Effector memory CD4-positive, alpha-beta T cell (primary cell): ENCODE results near the gene RNF126.
"Not testable (repeated sequence)": the region's sequence is repeated elsewhere in the genome, so short reads cannot be mapped to it uniquely, and the experiment has no call there.

Experiments used
- DNase-seq, 3 donors: peaks; one replicate each; pipeline ENCODE4 v3.0.0-alpha.2; 2020
- H3K27ac ChIP-seq: 2 replicates; pipeline ENCODE4 v1.7.0; 2013; ENCODE audit warnings: mild to moderate bottlenecking, low read length, moderate library complexity; ENCODE audit not compliant: insufficient read depth, poor library complexity, severe bottlenecking
- H3K27me3 ChIP-seq: replicated peaks from 2 replicates; pipeline ENCODE4 v1.7.0; 2013; ENCODE audit warnings: mild to moderate bottlenecking, low read length; ENCODE audit not compliant: insufficient read depth, control insufficient read depth, poor library complexity, severe bottlenecking
- H3K36me3 ChIP-seq: 2 replicates; pipeline ENCODE4 v1.7.0; 2013; ENCODE audit warnings: mild to moderate bottlenecking, low read length, moderate library complexity; ENCODE audit not compliant: control insufficient read depth, insufficient read depth
- H3K4me1 ChIP-seq: 2 replicates; pipeline ENCODE4 v1.7.0; 2013; ENCODE audit warnings: low read length, mild to moderate bottlenecking; ENCODE audit not compliant: control insufficient read depth, insufficient read depth, poor library complexity, severe bottlenecking
- H3K4me3 ChIP-seq: 2 replicates; pipeline ENCODE4 v1.7.0; 2013; ENCODE audit warnings: low read length, low read depth, mild to moderate bottlenecking; ENCODE audit not compliant: insufficient read depth, poor library complexity, severe bottlenecking
- H3K9me3 ChIP-seq: 2 replicates; pipeline ENCODE4 v1.7.0; 2013; ENCODE audit warnings: mild to moderate bottlenecking, low read length, moderate library complexity; ENCODE audit not compliant: control insufficient read depth

RNF126 gene

GRCh38 chr19:702847-703246 is 39.8 kb upstream of the RNF126 start:
- H3K4me1 ChIP-seq: peaks cover 12% of the 10 kb centered on the region
- not testable (repeated sequence) for H3K36me3 ChIP-seq, H3K9me3 ChIP-seq, DNase-seq, H3K27ac ChIP-seq, H3K4me3 ChIP-seq, H3K27me3 ChIP-seq

DNA sequence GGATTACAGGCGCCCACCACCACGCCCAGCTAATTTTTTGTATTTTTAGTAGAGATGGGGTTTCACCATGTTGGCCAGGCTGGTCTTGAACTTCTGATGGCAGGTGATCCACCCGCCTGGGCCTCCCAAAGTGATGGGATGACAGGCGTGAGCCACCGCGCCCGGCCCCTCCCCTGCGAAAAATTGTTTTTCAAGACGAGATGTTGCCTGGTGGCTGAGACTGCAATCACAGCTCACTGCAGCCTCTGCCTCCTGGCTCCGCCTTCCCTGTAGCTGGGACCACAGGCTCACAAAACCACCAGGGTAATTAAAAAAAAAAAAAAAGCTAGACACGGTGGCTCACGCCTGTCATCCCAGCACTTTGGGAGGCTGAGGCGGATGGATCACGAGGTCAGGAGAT is 36.9 kb upstream of the RNF126 start:
- H3K9me3 ChIP-seq, H3K27me3 ChIP-seq, DNase-seq, H3K36me3 ChIP-seq, H3K27ac ChIP-seq, H3K4me3 ChIP-seq: not testable (repeated sequence)
- peaks cover 20% of the 10 kb centered on the region for H3K4me1 ChIP-seq

DNA sequence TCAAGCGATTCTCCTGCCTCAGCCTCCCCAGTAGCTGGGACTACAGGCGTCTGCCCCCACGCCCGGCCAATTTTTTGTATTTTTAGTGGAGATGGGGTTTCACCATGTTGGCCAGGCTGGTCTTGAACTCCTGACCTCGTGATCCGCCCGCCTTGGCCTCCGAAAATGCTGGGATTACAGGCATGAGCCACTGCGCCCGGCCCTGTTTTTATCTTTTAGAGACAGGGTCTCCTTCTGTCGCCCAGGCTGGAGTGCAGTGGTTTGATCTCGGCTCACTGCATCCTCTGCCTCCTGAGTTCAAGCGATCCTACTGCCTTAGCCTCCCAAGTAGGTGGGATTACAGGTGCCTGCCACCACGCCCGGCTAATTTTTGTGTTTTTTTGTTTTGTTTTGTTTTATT is 35.5 kb upstream of the RNF126 start:
- not testable (repeated sequence) for H3K27ac ChIP-seq, H3K4me3 ChIP-seq, H3K9me3 ChIP-seq, H3K36me3 ChIP-seq, H3K4me1 ChIP-seq, DNase-seq, H3K27me3 ChIP-seq

DNA sequence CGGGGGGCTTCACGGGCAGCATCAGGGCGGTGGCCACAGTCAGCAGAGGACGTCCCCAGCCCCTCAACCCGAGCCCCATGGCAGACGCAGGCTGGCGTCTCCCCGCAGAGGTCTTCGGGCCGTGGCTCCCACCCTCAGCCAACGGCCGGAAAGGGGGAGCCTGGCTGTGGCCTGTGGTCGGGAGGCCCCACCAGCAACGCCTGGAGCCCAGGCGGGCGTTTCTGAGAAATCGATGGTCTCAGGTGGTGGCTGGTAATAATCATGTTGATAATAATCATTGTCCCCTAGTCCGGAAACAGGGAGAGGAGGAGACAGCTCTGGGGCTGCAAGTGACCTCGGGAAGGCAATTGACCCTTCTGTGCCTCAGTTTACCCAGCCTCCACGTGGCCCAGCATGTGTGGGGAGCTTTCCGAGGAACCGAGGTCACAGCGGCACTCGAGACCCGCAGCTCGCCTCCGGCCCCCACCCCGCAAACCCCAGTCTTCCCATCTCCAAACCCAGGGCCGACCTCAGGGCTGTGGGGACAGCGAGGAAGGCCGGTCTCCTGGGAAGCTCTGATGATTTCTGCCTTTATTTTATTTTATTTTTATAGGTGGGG is 32.4 kb upstream of the RNF126 start, which contains the start of gene PRSS57:
Gene PRSS57, minus strand, starts transcription at position 101 of the 598 bp plus-strand sequence. Its CDS starts 22 bp downstream, at position 79.
- H3K36me3 ChIP-seq: no peaks in the 10 kb centered on the region
- H3K4me3 ChIP-seq: no peak within 1 kb of the TSS
- peaks cover 8% of the 10 kb centered on the region for H3K4me1 ChIP-seq
- H3K27ac ChIP-seq: no peak within 1 kb of the TSS
- peaks cover 7% of the 10 kb centered on the region for H3K27me3 ChIP-seq
- H3K9me3 ChIP-seq: no peaks in the 10 kb centered on the region
- DNase-seq: no peak

DNA sequence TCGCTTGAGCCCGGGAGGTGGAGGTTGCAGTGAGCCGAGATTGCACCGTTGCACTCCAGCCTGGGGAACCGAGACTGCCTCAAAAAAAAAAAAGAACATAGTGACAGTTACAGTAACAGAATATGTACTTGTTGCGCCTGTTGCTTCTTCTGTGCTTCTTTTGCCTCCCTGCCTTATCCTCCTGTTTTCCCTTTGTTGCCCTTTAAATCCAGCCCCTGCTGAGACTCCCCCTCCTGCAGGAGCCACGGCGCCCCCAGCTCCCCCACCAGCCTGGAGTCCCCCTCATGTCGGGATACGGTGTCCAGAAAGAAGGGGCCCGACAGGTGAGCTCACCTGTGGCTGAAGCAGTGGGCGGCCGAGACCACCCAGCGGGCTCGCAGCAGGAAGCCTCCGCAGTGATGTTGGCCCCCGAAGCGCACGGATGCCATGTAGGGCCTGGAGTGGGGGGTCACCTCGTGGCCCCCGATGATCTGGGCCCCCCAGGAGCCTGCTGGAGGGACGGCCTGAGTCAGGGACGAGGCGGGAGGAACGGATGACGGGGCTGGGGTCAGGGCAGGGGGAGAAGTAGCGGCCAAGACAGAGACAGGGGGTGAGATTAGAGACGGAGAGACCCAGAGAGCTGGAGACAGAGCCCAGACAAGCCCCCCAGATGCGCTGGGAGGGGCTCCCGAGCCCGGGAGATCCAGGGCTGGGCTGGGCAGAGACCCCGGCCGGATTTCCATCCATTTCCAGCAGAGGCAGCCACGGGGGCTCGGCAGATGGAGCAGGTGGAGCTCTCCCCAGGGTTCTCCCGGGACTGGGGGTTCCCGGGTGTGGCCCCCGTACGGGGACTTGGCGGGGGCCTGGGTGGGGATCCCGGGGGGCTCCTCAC is 31.7 kb upstream of the RNF126 start:
- DNase-seq: no peak
- peaks cover 7% of the 10 kb centered on the region for H3K27me3 ChIP-seq
- H3K4me1 ChIP-seq: peaks cover 8% of the 10 kb centered on the region
- H3K27ac ChIP-seq: no peak overlapping the region
- H3K9me3 ChIP-seq: no peaks in the 10 kb centered on the region
- H3K4me3 ChIP-seq: no peak overlapping the region
- H3K36me3 ChIP-seq: no peaks in the 10 kb centered on the region

DNA sequence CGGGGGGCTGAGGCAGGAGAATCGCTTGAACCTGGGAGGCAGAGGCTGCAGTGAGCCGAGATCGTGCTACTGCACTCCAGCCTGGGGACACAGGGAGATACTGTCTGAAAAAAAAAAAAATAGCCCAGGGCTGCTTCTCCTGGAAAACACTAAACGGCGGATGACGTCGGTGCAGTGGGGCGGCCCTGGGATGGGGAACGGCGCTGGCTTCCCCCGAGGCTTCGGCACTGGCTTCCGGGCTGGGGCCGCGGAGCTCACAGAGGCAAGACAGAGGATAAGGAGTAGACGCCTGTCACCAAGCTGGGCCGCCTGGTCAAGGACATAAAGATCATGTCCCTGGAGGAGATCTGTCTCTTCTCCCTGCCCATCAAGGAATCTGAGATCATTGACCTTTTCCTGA is 27.2 kb upstream of the RNF126 start:
- Histone ChIP-seq H3K27ac (no peak overlapping the region), H3K27me3 (peaks cover 4% of the 10 kb centered on the region)
- no peak for DNase-seq

DNA sequence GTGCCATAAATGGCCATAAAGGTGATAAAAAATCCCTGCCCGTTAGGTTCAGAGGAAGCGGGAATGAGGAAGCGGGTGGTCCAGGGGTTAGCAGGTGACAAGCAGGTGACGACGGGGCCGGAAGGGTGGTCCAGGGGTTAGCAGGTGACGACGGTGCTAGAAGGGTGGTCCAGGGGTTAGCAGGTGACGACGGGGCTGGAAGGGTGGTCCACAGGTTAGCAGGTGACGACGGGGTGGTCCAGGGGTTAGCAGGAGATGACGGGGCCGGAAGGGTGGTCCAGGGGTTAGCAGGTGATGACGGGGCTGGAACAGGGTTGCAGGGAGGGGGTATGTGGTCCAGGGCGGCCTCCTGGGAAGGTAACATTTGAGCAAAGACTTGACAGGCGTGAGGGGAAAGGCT is 26.0 kb upstream of the RNF126 start:
- H3K4me1 ChIP-seq: no peaks in the 10 kb centered on the region
- no peaks in the 10 kb centered on the region for H3K27me3 ChIP-seq
- DNase-seq: no peak
- no peaks in the 10 kb centered on the region for H3K36me3 ChIP-seq
- H3K4me3 ChIP-seq: no peak overlapping the region
- H3K9me3 ChIP-seq: no peaks in the 10 kb centered on the region
- no peak overlapping the region for H3K27ac ChIP-seq

More for the DNA sequence above, 27.2 kb upstream of the RNF126 start:
- Histone ChIP-seq H3K36me3 (no peaks in the 10 kb centered on the region), H3K4me3 (no peak overlapping the region), H3K9me3 (no peaks in the 10 kb centered on the region), H3K4me1 (peaks cover 1% of the 10 kb centered on the region)

DNA sequence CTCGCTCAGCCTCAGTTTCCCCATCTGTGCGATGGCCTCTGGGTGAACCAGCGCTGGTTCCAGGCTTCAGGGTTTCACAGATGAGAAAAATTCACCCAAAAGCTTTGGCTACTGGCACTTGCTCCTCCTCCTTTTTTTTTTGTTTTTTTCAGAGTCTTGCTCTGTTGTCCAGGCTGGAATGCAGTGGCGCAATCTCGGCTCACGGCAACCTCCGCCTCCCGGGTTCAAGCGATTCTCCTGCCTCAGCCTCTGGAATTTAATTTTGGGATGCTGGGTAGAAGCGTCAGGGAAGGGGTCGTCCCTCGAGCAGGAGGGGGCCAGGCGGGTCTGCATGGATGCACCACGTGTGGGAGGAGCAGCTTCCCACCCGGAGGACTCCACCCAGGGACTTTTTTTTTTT is 25.2 kb upstream of the RNF126 start:
- Histone ChIP-seq H3K9me3 (no peaks in the 10 kb centered on the region), H3K36me3 (no peaks in the 10 kb centered on the region), H3K27me3 (no peaks in the 10 kb centered on the region), H3K4me1 (no peaks in the 10 kb centered on the region), H3K4me3 (no peak overlapping the region), H3K27ac (no peak overlapping the region)
- DNase-seq: no peak

DNA sequence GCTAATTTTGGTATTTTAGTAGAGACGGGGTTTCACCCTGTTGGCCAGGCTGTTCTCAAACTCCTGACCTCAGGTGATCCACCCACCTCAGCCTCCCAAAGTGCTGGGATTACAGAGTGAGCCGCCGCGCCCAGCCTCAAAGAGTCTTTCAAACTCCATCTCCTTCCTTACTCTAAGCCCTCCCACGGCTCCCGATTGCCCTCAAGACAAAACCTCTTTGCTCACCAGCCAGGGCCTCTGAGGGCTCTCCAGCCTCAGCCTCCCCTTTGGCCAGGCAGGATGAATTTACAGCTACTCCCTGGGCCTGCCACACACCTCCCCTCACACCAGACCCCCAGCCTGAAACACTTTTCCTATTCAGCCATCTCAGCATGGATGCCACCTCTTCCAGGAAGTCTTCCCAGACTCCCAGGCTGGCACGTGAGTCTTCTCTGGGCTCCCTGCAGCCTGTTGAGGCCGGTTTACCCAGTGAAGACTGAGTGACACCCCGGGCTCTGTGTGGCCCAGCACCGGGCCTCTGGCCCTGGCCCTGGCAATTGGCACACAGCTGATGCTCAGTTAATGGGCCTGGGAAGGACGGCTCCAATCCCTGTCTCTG is 24.7 kb upstream of the RNF126 start:
- H3K27me3 ChIP-seq: no peaks in the 10 kb centered on the region

More for the DNA sequence above, 24.7 kb upstream of the RNF126 start:
- Histone ChIP-seq H3K36me3 (no peaks in the 10 kb centered on the region), H3K27ac (no peak overlapping the region), H3K4me3 (no peak overlapping the region), H3K4me1 (no peaks in the 10 kb centered on the region), H3K9me3 (no peaks in the 10 kb centered on the region)
- no peak for DNase-seq
